GM12891 (cell line): Measurements from ENCODE around the gene CDH6.

Experiments used
- POLR2A ChIP-seq: IDR thresholded peaks from 2 replicates; pipeline ENCODE4 v1.6.1; 2011; ENCODE audit warnings: low read depth, low read length, control low read depth
- POLR2AphosphoS5 ChIP-seq: IDR thresholded peaks from 2 replicates; pipeline ENCODE4 v1.6.1; 2011; ENCODE audit warnings: low read depth, low read length, control low read depth
- SPI1 ChIP-seq: IDR thresholded peaks from 2 replicates; pipeline ENCODE4 v1.6.1; 2011; ENCODE audit warnings: low read depth, low read length, control low read depth

DNA sequence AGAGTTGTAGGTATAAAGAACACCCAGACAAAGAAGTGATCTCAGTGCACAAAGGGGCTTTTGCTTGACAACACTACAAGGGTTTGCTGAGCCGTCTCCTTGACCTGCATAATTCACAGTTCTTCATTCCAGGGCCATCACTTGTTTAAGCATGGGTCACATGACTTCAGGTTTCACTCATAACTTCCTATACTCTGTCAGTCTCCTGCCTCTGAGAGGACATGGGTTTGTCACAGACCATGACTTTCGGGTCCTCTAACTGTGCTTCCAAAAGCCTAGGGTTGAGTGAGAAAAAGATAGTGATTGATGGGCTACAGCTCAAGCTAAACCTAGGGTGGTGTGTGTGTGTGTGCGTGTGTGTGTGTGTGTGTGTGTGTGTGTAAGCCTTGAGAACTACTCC, 166.4 kb downstream of the CDH6 start:
- TF ChIP-seq POLR2A (no peak), POLR2AphosphoS5 (no peak), SPI1 (no peak)
